CD14-positive monocyte (primary cell): ENCODE measurements around the gene FMO1. TPM values are rescaled to one million over a fixed set of nuclear protein-coding genes. Genes with fewer than 3 reads are reported as not detected.

Experiments
- DNase-seq, 3 donors: peaks; one replicate each; pipeline ENCODE4 v3.0.0-alpha.2; 2011 to 2022
- H2AFZ ChIP-seq: 2 replicates; pipeline ENCODE4 v1.6.0; 2012; ENCODE audit warnings: mild to moderate bottlenecking, low read depth, low read length, inconsistent platforms; ENCODE audit not compliant: insufficient read depth, poor library complexity, severe bottlenecking
- H3K27ac ChIP-seq, 2 donors: 1 replicate in 1 of 2; 2 replicates in 1 of 2; pipeline ENCODE4 v1.5.1; 2012 to 2013; ENCODE audit warnings: low read length in 2 of 2, control low read depth in 1 of 2, inconsistent platforms in 1 of 2, low read depth in 1 of 2, mild to moderate bottlenecking in 1 of 2
- H3K27me3 ChIP-seq, 2 donors: one replicate each; pipeline versions ENCODE4 v1.6.0 to v1.6.1; 2011 to 2013; ENCODE audit warnings: low read length in 2 of 2; ENCODE audit not compliant: control insufficient read depth in 2 of 2, insufficient read depth in 2 of 2
- H3K36me3 ChIP-seq, 2 donors: replicated peaks in 1 of 2; 1 replicate in 1 of 2; 2 replicates in 1 of 2; pipeline versions ENCODE4 v1.5.1 to v1.6.1; 2012 to 2013; ENCODE audit warnings: low read length in 2 of 2, control low read depth in 1 of 2, inconsistent platforms in 1 of 2, mild to moderate bottlenecking in 1 of 2; ENCODE audit not compliant: insufficient read depth in 2 of 2, control insufficient read depth in 1 of 2
- H3K4me1 ChIP-seq, 2 donors: 1 replicate in 1 of 2; 2 replicates in 1 of 2; pipeline versions ENCODE4 v1.5.1 to v1.6.1; 2012 to 2013; ENCODE audit warnings: low read length in 2 of 2, control low read depth in 1 of 2, inconsistent platforms in 1 of 2, mild to moderate bottlenecking in 1 of 2, moderate library complexity in 1 of 2; ENCODE audit not compliant: insufficient read depth in 2 of 2, control insufficient read depth in 1 of 2
- H3K4me2 ChIP-seq: replicated peaks from 2 replicates; pipeline ENCODE3; 2012; ENCODE audit warnings: low read length, moderate library complexity, mild to moderate bottlenecking; ENCODE audit not compliant: poor library complexity, severe bottlenecking; ENCODE audit errors: extremely low read depth
- H3K4me3 ChIP-seq, 3 experiments: fragments of 200-600 bp in 1 of 3; sonication (generic) in 1 of 3; replicated peaks in 1 of 3; 1 replicate in 2 of 3; 2 replicates in 1 of 3; pipeline ENCODE4 v1.5.1; 2011 to 2013; ENCODE audit warnings: low read length in 3 of 3, mild to moderate bottlenecking in 3 of 3, control low read depth in 2 of 3, low read depth in 2 of 3, inconsistent platforms in 1 of 3, moderate library complexity in 1 of 3
- H3K79me2 ChIP-seq: 2 replicates; pipeline ENCODE4 v1.6.0; 2012; ENCODE audit warnings: mild to moderate bottlenecking, control low read depth, inconsistent platforms, low read length, moderate library complexity; ENCODE audit not compliant: insufficient read depth
- H3K9ac ChIP-seq: 2 replicates; pipeline ENCODE4 v1.6.0; 2017; ENCODE audit warnings: low read length, mild to moderate bottlenecking; ENCODE audit not compliant: insufficient read depth, poor library complexity, severe bottlenecking
- H3K9me3 ChIP-seq, 2 donors: replicated peaks in 1 of 2; 1 replicate in 1 of 2; 2 replicates in 1 of 2; pipeline versions ENCODE4 v1.5.1 to v1.6.1; 2012 to 2013; ENCODE audit warnings: low read length in 2 of 2, control low read depth in 1 of 2; ENCODE audit not compliant: control insufficient read depth in 1 of 2, insufficient read depth in 1 of 2
- H4K20me1 ChIP-seq: 2 replicates; pipeline ENCODE4 v1.6.0; 2012; ENCODE audit warnings: mild to moderate bottlenecking, low read length, control low read depth, moderate library complexity; ENCODE audit not compliant: insufficient read depth
- H3K27ac Mint-ChIP-seq, 7 donors: one replicate each; pipeline ENCODE4 v1.8.0; 2020; ENCODE audit warnings: mild to moderate bottlenecking in 7 of 7, mixed read lengths in 7 of 7, moderate library complexity in 6 of 7, inconsistent platforms in 2 of 7
- H3K27me3 Mint-ChIP-seq, 3 donors: one replicate each; pipeline ENCODE4 v1.8.0; 2021 to 2022; ENCODE audit warnings: low read depth in 3 of 3, mild to moderate bottlenecking in 3 of 3, mixed read lengths in 3 of 3, moderate library complexity in 3 of 3, inconsistent platforms in 1 of 3
- H3K36me3 Mint-ChIP-seq, 2 donors: one replicate each; pipeline ENCODE4 v1.8.0; 2020; ENCODE audit warnings: mixed read lengths in 2 of 2, inconsistent platforms in 1 of 2, mild to moderate bottlenecking in 1 of 2
- H3K4me1 Mint-ChIP-seq: one replicate; pipeline ENCODE4 v1.8.0; 2020; ENCODE audit warnings: mild to moderate bottlenecking, mixed read lengths
- H3K4me3 Mint-ChIP-seq, 2 donors: one replicate each; pipeline ENCODE4 v1.8.0; 2020; ENCODE audit warnings: mild to moderate bottlenecking in 2 of 2, mixed read lengths in 2 of 2, moderate library complexity in 1 of 2
- H3K9me3 Mint-ChIP-seq, 7 donors: one replicate each; pipeline ENCODE4 v1.8.0; 2020 to 2022; ENCODE audit warnings: mixed read lengths in 7 of 7, mild to moderate bottlenecking in 6 of 7, moderate library complexity in 6 of 7, inconsistent platforms in 2 of 7
- WGBS: methylation state at CpG from one replicate; pipeline ENCODE4 v1.1.5; 2013; ENCODE audit warnings: missing lambda C conversion rate; ENCODE audit not compliant: insufficient coverage; 5-methylcytosine and 5-hydroxymethylcytosine counted together
- intact Hi-C, 2 donors: fragments of 100-400 bp; cut with micrococcal nuclease; formaldehyde crosslinking; loops; one replicate each; pipeline versions ENCODE4 v1.15.0 to v1.15.1; 2023
- polyA plus RNA-seq, 3 donors: library from polyadenylated mRNA; depleted of rRNA in 1 of 3; unstranded in 2 of 3; stranded (reverse) in 1 of 3; fragments of 300-500 nt in 2 of 3; fragments of >200 nt in 1 of 3; fragmentation: Illumina TruSeq in 2 of 3; gene quantifications; 1 replicate in 2 of 3; 2 replicates in 1 of 3; pipeline ENCODE4 v1.2.3, GENCODE V29; 2012 to 2021
- TF ChIP-seq, protein P1 (sequence below): fragments of 200-600 bp; IDR thresholded peaks from one replicate; pipeline ENCODE4 v1.8.0; 2022; ENCODE audit warnings: antibody characterized with exemption, mild to moderate bottlenecking

FMO1 gene
- polyA plus RNA-seq, 3 donors: not detected

GRCh38 chr1:171207377-171207776, 40.9 kb upstream of the FMO1 start:
- no CpG with 5 or more reads among the region's 2 CpGs for WGBS
- Histone ChIP-seq H3K79me2 (no peaks in the 10 kb centered on the region), H2AFZ (no peak overlapping the region), H3K36me3 (no peaks in the 10 kb centered on the region), H3K27me3 (peaks cover 2 to 4% of the 10 kb centered on the region in 2 donors), H3K9me3 (no peaks in the 10 kb centered on the region), H3K27ac (no peak overlapping the region), H3K4me3 (no peak overlapping the region), H3K4me2 (no peak overlapping the region), H3K4me1 (no peaks in the 10 kb centered on the region), H4K20me1 (no peaks in the 10 kb centered on the region), H3K9ac (no peak overlapping the region)
- H3K4me3 Mint-ChIP-seq: no peak overlapping the region
- H3K4me1 Mint-ChIP-seq: no peaks in the 10 kb centered on the region
- H3K36me3 Mint-ChIP-seq: no peaks in the 10 kb centered on the region
- intact Hi-C loops: no loop called here
- H3K27ac Mint-ChIP-seq: no peak overlapping the region
- TF ChIP-seq, protein P1, sequence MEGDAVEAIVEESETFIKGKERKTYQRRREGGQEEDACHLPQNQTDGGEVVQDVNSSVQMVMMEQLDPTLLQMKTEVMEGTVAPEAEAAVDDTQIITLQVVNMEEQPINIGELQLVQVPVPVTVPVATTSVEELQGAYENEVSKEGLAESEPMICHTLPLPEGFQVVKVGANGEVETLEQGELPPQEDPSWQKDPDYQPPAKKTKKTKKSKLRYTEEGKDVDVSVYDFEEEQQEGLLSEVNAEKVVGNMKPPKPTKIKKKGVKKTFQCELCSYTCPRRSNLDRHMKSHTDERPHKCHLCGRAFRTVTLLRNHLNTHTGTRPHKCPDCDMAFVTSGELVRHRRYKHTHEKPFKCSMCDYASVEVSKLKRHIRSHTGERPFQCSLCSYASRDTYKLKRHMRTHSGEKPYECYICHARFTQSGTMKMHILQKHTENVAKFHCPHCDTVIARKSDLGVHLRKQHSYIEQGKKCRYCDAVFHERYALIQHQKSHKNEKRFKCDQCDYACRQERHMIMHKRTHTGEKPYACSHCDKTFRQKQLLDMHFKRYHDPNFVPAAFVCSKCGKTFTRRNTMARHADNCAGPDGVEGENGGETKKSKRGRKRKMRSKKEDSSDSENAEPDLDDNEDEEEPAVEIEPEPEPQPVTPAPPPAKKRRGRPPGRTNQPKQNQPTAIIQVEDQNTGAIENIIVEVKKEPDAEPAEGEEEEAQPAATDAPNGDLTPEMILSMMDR: no peak
- H3K27me3 Mint-ChIP-seq: peaks cover 6 to 11% (median 6%) of the 10 kb centered on the region in 3 donors
- no peak for DNase-seq
- H3K9me3 Mint-ChIP-seq: peaks cover 0 to 3% (median 0%) of the 10 kb centered on the region in 7 donors

- DNase-seq: no peak
- Histone ChIP-seq H3K27me3 (peaks cover 0 to 4% of the 10 kb centered on the region in 2 donors), H4K20me1 (no peaks in the 10 kb centered on the region), H3K4me1 (peaks cover 13 to 14% of the 10 kb centered on the region in 2 donors), H3K9me3 (no peaks in the 10 kb centered on the region), H2AFZ (no peak overlapping the region), H3K9ac (no peak overlapping the region), H3K27ac (no peak overlapping the region), H3K79me2 (no peaks in the 10 kb centered on the region), H3K4me2 (no peak overlapping the region), H3K36me3 (no peaks in the 10 kb centered on the region), H3K4me3 (no peak overlapping the region)
- WGBS: no CpG with 5 or more reads among the region's 1 CpG
- TF ChIP-seq, protein P1: no peak
- H3K36me3 Mint-ChIP-seq: peaks cover 0 to 3% of the 10 kb centered on the region in 2 donors
- peaks cover 12% of the 10 kb centered on the region for H3K4me1 Mint-ChIP-seq
- H3K9me3 Mint-ChIP-seq: peaks cover 0 to 3% (median 0%) of the 10 kb centered on the region in 7 donors
- H3K4me3 Mint-ChIP-seq: no peak overlapping the region
- no peak overlapping the region for H3K27ac Mint-ChIP-seq
- intact Hi-C loops: no loop called here
- H3K27me3 Mint-ChIP-seq: peaks cover 4 to 5% (median 4%) of the 10 kb centered on the region in 3 donors
Observed at GRCh38 chr1:171210355-171210754, 37.9 kb upstream of the FMO1 start.
